HG03442 (cell line): ENCODE measurements around the gene GBE1.

Experiments used
- ATAC-seq: cut with Tn5 transposase; IDR thresholded peaks from one replicate; pipeline ENCODE4 v1.9.1; 2021; ENCODE audit warnings: mild to moderate bottlenecking, moderate library complexity; ENCODE audit not compliant: unreplicated experiment

Gene GBE1

GRCh38 chr3:81707996-81708395 lies 53.4 kb downstream of the GBE1 start:
- ATAC-seq = no peak

DNA sequence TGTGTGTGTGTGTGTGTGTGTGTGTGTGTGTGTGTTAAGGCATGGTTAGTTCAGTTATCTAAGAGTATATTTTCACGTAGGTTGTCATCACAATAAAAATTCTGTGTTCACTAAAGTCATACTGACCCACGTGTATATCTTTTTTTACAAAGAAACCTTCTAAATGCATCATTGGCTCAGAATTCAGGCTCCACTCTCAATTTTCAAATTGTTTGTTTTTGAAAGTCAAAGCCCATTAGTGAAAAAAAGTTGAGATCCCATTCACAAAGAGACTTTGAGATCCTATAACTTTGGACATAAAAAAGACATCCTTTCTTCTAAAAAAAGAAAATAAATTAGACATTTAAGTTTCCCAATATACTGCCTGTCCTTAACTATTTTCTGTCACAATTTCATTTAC lies 59.3 kb downstream of the GBE1 start:
- no peak for ATAC-seq

GRCh38 chr3:81699536-81700320 lies 61.7 kb downstream of the GBE1 start:
- no peak for ATAC-seq

- no peak for ATAC-seq
These were observed 65.4 kb downstream of the GBE1 start for GRCh38 chr3:81696090-81696489.

- no peak for ATAC-seq
These were observed 66.1 kb downstream of the GBE1 start for GRCh38 chr3:81695302-81695701.

GRCh38 chr3:81694662-81695061 lies 66.8 kb downstream of the GBE1 start:
- ATAC-seq = no peak

- ATAC-seq = no peak
These were observed 68.7 kb downstream of the GBE1 start for GRCh38 chr3:81692766-81693165.

GRCh38 chr3:81689617-81690016 lies 71.8 kb downstream of the GBE1 start:
- ATAC-seq = no peak

DNA sequence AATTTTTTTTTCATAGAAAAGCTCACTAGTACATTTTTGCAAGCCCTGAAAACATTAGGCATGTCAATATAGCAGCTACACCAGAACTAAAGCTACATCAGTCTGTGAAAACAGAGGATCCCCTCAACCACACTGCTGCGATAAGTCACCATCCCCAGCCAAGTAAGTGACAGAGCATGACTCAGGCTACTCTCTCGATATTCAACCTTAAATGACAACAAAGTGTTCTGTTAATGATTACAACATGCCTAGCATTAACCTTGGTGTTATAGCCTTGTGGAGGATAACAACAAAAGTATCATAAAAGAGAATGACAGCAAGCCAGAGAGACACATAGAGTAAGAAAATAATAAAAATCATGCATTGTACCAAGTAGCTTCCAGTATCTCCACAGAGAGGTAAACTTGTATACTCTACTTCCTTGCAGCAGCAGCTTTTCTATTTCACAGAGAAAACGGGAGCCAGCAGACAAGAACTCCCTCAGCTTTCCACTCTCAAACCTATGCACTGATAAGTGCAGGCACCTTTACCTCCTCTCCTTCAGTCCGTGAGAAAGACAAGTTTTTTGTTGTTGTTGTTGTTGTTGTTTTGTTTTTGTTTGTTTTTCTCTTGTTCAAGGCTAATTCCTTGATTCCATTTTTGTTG lies 76.6 kb downstream of the GBE1 start:
- ATAC-seq = no peak

GRCh38 chr3:81676706-81677456 lies 84.6 kb downstream of the GBE1 start:
- no peak for ATAC-seq

DNA sequence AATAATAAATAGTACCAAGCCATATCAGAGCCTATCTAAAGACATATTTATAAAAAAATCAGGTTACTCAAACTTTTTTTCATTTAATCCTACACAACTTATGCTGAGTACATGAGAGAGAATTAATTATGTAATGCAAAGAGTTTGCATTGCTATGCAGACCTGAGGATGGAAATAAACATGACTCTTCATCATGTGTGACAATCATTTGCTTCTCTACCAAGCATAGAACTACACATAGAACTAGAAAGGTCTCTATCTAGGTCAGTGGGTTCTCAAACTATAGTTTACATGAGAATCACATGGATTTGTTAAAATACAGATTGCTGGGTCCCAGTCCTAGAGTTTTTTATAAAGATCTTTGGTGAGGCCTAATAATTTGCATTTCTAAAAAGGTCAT lies 86.8 kb downstream of the GBE1 start:
- ATAC-seq = no peak

- no peak for ATAC-seq
These were observed 93.2 kb downstream of the GBE1 start for GRCh38 chr3:81668283-81668682.

DNA sequence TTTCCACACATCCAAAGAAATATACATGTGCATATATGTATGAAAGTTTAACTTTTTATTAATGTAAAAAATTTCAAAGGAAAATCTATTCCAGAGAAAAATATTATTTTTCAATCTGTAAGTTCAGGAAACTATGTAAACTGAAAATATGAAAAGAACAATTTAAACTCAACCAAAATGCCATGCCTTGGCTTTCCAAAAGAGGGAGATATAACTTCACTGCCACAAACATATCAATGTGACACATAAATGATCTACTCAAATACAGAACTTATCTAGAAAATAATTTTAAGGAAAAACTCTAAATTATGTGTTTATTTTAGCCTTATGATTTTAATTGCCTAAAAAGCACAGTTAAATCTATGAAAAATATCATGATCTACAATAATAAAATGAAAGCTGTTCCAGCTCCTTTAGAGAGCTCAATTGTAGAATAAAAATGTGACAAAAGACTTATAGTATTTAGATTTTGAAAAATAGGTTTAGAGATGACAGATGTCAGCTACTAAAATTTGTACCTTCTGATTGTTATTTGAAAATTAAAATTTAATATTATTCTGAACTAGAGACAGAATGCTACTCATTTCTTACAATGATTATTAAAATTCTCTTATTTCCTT lies 94.8 kb downstream of the GBE1 start:
- ATAC-seq = no peak

- ATAC-seq = no peak
These were observed 98.3 kb downstream of the GBE1 start for GRCh38 chr3:81663114-81663513.

DNA sequence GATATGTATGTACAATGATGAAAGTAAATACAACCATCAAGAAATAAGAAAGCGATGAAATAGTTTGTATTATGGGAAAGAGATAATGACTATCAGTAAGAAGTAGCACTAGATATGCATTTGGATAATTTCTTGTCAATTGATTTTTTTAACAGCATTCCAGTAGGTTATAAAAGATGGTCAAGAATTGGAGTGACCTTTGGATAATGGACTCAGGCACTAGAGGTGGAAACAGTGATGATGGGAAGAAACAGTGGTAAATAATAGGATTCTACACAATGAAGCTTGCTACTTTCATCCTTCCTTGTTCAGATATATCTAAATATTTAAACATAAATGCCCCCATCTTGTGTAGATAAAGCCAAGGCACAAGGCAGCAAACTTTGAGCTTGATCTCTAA lies 101.4 kb downstream of the GBE1 start:
- ATAC-seq = no peak

- no peak for ATAC-seq
These were observed 103.0 kb downstream of the GBE1 start for GRCh38 chr3:81658322-81658997.

GRCh38 chr3:81651139-81651538 lies 110.3 kb downstream of the GBE1 start:
- ATAC-seq = no peak

GRCh38 chr3:81650187-81650586 lies 111.3 kb downstream of the GBE1 start:
- ATAC-seq = no peak

GRCh38 chr3:81645248-81645647 lies 116.2 kb downstream of the GBE1 start:
- ATAC-seq = no peak

DNA sequence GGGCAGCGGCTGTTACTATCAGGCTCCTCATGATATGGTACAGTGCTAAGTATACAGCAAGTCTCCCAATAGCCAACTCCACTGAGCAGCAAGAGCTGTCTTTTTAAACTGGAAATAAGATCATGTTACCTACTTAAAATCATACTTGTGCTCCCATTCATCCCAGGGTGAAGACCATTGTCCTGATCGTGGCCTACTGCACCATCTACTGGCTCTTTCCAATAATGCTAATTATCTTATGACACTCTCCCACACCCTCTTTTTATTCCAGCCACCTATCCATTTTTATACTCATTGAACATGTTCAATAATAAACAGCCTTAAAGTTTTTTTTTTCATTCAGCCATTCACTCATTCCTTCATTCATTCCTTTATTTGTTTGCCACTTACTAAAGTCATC lies 117.7 kb downstream of the GBE1 start:
- ATAC-seq = no peak

DNA sequence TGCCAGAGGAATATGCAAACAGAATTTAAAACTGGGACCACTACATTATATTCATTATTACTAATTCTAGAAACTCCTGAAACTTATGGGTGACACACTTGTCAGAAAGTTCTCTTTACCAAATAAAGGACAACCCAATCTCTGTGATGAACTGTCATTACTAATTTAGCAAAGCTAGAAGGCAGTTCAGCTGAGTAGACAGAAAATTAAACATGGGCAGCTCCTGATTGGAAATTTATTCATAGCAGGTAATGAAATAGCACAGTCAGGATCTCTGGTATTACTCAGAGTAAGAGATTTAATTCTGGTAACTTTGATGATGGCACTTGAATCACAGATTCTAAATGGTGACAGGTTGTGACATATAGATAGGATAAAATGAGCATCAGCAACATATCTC lies 123.0 kb downstream of the GBE1 start:
- no peak for ATAC-seq
